IgD-negative memory B cell (primary cell): ENCODE measurements around the gene CHAD. TPM values are rescaled to one million over a fixed set of nuclear protein-coding genes. Genes with fewer than 3 reads are reported as not detected.
"Not testable (repeated sequence)": the region's sequence is repeated elsewhere in the genome, so short reads cannot be mapped to it uniquely, and the experiment has no call there.

Experiments used
- H3K27ac Mint-ChIP-seq, 3 donors: one replicate each; pipeline ENCODE4 v1.8.0; 2020 to 2022; ENCODE audit warnings: mild to moderate bottlenecking in 3 of 3, mixed read lengths in 3 of 3, moderate library complexity in 1 of 3
- H3K27me3 Mint-ChIP-seq: one replicate; pipeline ENCODE4 v1.8.0; 2021; ENCODE audit warnings: mixed read lengths
- H3K36me3 Mint-ChIP-seq: one replicate; pipeline ENCODE4 v1.8.0; 2020; ENCODE audit warnings: mild to moderate bottlenecking, mixed read lengths
- H3K4me1 Mint-ChIP-seq, 3 donors: one replicate each; pipeline ENCODE4 v1.8.0; 2020 to 2022; ENCODE audit warnings: mixed read lengths in 3 of 3, mild to moderate bottlenecking in 1 of 3
- H3K4me3 Mint-ChIP-seq, 4 donors: one replicate each; pipeline ENCODE4 v1.8.0; 2020 to 2022; ENCODE audit warnings: mild to moderate bottlenecking in 4 of 4, mixed read lengths in 4 of 4, moderate library complexity in 3 of 4
- H3K9me3 Mint-ChIP-seq, 3 donors: one replicate each; pipeline ENCODE4 v1.8.0; 2020 to 2021; ENCODE audit warnings: mixed read lengths in 3 of 3, mild to moderate bottlenecking in 1 of 3
- polyA plus RNA-seq: library from polyadenylated mRNA; unstranded; fragments of 300-500 nt; fragmentation: Illumina TruSeq; gene quantifications from one replicate; pipeline ENCODE4 v1.2.3, GENCODE V29; 2021

CHAD gene
- polyA plus RNA-seq, 1 donor from 2014 or later = 41.9 TPM

- Mint-ChIP-seq H3K4me3 (peak overlapping the region in 1 of 4 donors; percentile 69), H3K36me3 (peaks cover 6% of the 10 kb centered on the region), H3K27ac (peak overlapping the region in 1 of 3 donors; percentile 56), H3K9me3 (no peaks in the 10 kb centered on the region), H3K27me3 (no peaks in the 10 kb centered on the region), H3K4me1 (peaks cover 8 to 13% (median 13%) of the 10 kb centered on the region in 3 donors)
These were observed 13.4 kb upstream of the CHAD start for GRCh38 chr17:50482110-50482509.

- Mint-ChIP-seq H3K4me3 (peak overlapping the region in 1 of 4 donors; percentile 69), H3K27me3 (no peaks in the 10 kb centered on the region), H3K36me3 (peaks cover 6% of the 10 kb centered on the region), H3K4me1 (peaks cover 8 to 13% (median 13%) of the 10 kb centered on the region in 3 donors), H3K9me3 (no peaks in the 10 kb centered on the region), H3K27ac (peak overlapping the region in 1 of 3 donors; percentile 56)
These were observed 13.0 kb upstream of the CHAD start for GRCh38 chr17:50481648-50482047.

GRCh38 chr17:50480854-50481490, 12.3 kb upstream of the CHAD start:
- H3K27me3 Mint-ChIP-seq = no peaks in the 10 kb centered on the region
- peaks cover 8 to 17% (median 13%) of the 10 kb centered on the region in 3 donors for H3K4me1 Mint-ChIP-seq
- peaks cover 6% of the 10 kb centered on the region for H3K36me3 Mint-ChIP-seq
- H3K27ac Mint-ChIP-seq = peak overlapping the region in 1 of 3 donors; percentile 70
- H3K9me3 Mint-ChIP-seq = no peaks in the 10 kb centered on the region
- H3K4me3 Mint-ChIP-seq = peak overlapping the region in 1 of 4 donors; percentile 85

GRCh38 chr17:50480142-50480764, 11.6 kb upstream of the CHAD start:
- no peaks in the 10 kb centered on the region for H3K27me3 Mint-ChIP-seq
- H3K27ac Mint-ChIP-seq = peak overlapping the region in 1 of 3 donors; percentile 70
- H3K4me1 Mint-ChIP-seq = peaks cover 8 to 17% (median 13%) of the 10 kb centered on the region in 3 donors

GRCh38 chr17:50479522-50480141, 11.0 kb upstream of the CHAD start:
- Mint-ChIP-seq H3K27ac (peak overlapping the region; percentile 11 to 70 (median 46)), H3K9me3 (no peaks in the 10 kb centered on the region), H3K4me3 (peak overlapping the region; percentile 85 to 96 (median 88)), H3K27me3 (no peaks in the 10 kb centered on the region), H3K36me3 (peaks cover 2% of the 10 kb centered on the region), H3K4me1 (peaks cover 8 to 17% (median 13%) of the 10 kb centered on the region in 3 donors)

More at GRCh38 chr17:50480142-50480764, 11.6 kb upstream of the CHAD start:
- Mint-ChIP-seq H3K9me3 (no peaks in the 10 kb centered on the region), H3K36me3 (peaks cover 6% of the 10 kb centered on the region), H3K4me3 (peak overlapping the region in 3 of 4 donors; percentile 85 to 96 (median 87))

GRCh38 chr17:50478391-50479381, 10.0 kb upstream of the CHAD start, which contains the start of gene RSAD1:
TSS of gene RSAD1 (plus strand) at chr17:50478860. CDS start at chr17:50478885, 25 bp downstream.
- Mint-ChIP-seq H3K9me3 (no peaks in the 10 kb centered on the region), H3K27me3 (no peaks in the 10 kb centered on the region), H3K4me1 (peaks cover 8 to 17% (median 13%) of the 10 kb centered on the region in 3 donors), H3K27ac (peak within 1 kb of the TSS; percentile 11 to 96 (median 74)), H3K36me3 (peaks cover 2% of the 10 kb centered on the region), H3K4me3 (peak within 1 kb of the TSS; percentile 85 to 96 (median 88))

- H3K4me3 Mint-ChIP-seq = peak overlapping the region; percentile 66 to 88 (median 80)
- no peaks in the 10 kb centered on the region for H3K9me3 Mint-ChIP-seq
- H3K4me1 Mint-ChIP-seq = peaks cover 8 to 18% (median 13%) of the 10 kb centered on the region in 3 donors
- peaks cover 5% of the 10 kb centered on the region for H3K36me3 Mint-ChIP-seq
- peak overlapping the region in 2 of 3 donors; percentile 74 to 96 for H3K27ac Mint-ChIP-seq
- H3K27me3 Mint-ChIP-seq = no peaks in the 10 kb centered on the region
These were observed 9.3 kb upstream of the CHAD start for GRCh38 chr17:50477976-50478375.

- peaks cover 6% of the 10 kb centered on the region for H3K36me3 Mint-ChIP-seq
- H3K27ac Mint-ChIP-seq = peak overlapping the region in 1 of 3 donors; percentile 5
- H3K9me3 Mint-ChIP-seq = no peaks in the 10 kb centered on the region
- H3K4me1 Mint-ChIP-seq = peaks cover 8 to 17% (median 10%) of the 10 kb centered on the region in 3 donors
- no peaks in the 10 kb centered on the region for H3K27me3 Mint-ChIP-seq
- H3K4me3 Mint-ChIP-seq = peak overlapping the region in 3 of 4 donors; percentile 9 to 52 (median 35)
These were observed 8.1 kb upstream of the CHAD start for GRCh38 chr17:50476545-50477315.

- Mint-ChIP-seq H3K4me3 (peak overlapping the region in 2 of 4 donors; percentile 9 to 52), H3K27ac (peak overlapping the region in 1 of 3 donors; percentile 5), H3K4me1 (peaks cover 9 to 17% (median 10%) of the 10 kb centered on the region in 3 donors)
- H3K27me3 Mint-ChIP-seq, H3K9me3 Mint-ChIP-seq, H3K36me3 Mint-ChIP-seq: not testable (repeated sequence)
These were observed 7.3 kb upstream of the CHAD start for GRCh38 chr17:50475775-50476544.

- H3K4me3 Mint-ChIP-seq = peak overlapping the region in 1 of 4 donors; percentile 5
- H3K4me1 Mint-ChIP-seq = peaks cover 8 to 19% (median 11%) of the 10 kb centered on the region in 3 donors
- H3K36me3 Mint-ChIP-seq = peaks cover 8% of the 10 kb centered on the region
- no peaks in the 10 kb centered on the region for H3K27me3 Mint-ChIP-seq
- H3K27ac Mint-ChIP-seq = no peak overlapping the region
- H3K9me3 Mint-ChIP-seq = no peaks in the 10 kb centered on the region
These were observed 6.7 kb upstream of the CHAD start for GRCh38 chr17:50475362-50475761.

- Mint-ChIP-seq H3K4me3 (no peak overlapping the region), H3K27ac (peak overlapping the region in 2 of 3 donors; percentile 40 to 78), H3K4me1 (peaks cover 9 to 13% (median 9%) of the 10 kb centered on the region in 3 donors), H3K9me3 (no peaks in the 10 kb centered on the region), H3K27me3 (no peaks in the 10 kb centered on the region), H3K36me3 (peaks cover 8% of the 10 kb centered on the region)
These were observed 5.8 kb upstream of the CHAD start for GRCh38 chr17:50474523-50474922.

- Mint-ChIP-seq H3K27me3 (no peaks in the 10 kb centered on the region), H3K9me3 (no peaks in the 10 kb centered on the region), H3K4me1 (peaks cover 3 to 11% (median 10%) of the 10 kb centered on the region in 3 donors), H3K36me3 (peaks cover 8% of the 10 kb centered on the region), H3K27ac (peak overlapping the region in 2 of 3 donors; percentile 40 to 44), H3K4me3 (no peak overlapping the region)
These were observed 5.2 kb upstream of the CHAD start for GRCh38 chr17:50473901-50474300.

GRCh38 chr17:50472761-50473161, 4.1 kb upstream of the CHAD start:
- not testable (repeated sequence) for H3K27ac Mint-ChIP-seq, H3K27me3 Mint-ChIP-seq, H3K9me3 Mint-ChIP-seq
- peaks cover 4 to 14% (median 8%) of the 10 kb centered on the region in 3 donors for H3K4me1 Mint-ChIP-seq
- peaks cover 12% of the 10 kb centered on the region for H3K36me3 Mint-ChIP-seq
- H3K4me3 Mint-ChIP-seq = peak overlapping the region in 1 of 4 donors; percentile 61
